WTC11 (cell line): ENCODE measurements around the gene ACACA. TPM values are rescaled to one million over a fixed set of nuclear protein-coding genes. Genes with fewer than 3 reads are reported as not detected.

ENCODE experiments used
- ATAC-seq: fragments of 200-7000 bp; cut with Tn5 transposase; 2 replicates; pipeline ENCODE4 v1.10.0; 2021; ENCODE audit warnings: mild to moderate bottlenecking, moderate library complexity
- CTCF ChIA-PET: fragments of 300-600 bp; sonication (Branson Sonifier 250); formaldehyde crosslinking; loops from one replicate; lab custom pipeline; 2021; ENCODE audit warnings: antibody characterized with exemption; lab: Charles Lee
- POLR2A ChIA-PET: fragments of 350-600 bp; sonication (Branson Sonifier 250); formaldehyde crosslinking; loops from one replicate; lab custom pipeline; 2021; ENCODE audit warnings: antibody characterized with exemption; lab: Charles Lee
- DNase-seq: peaks from one replicate; pipeline ENCODE4 v3.0.0; 2021; ENCODE audit warnings: low spot score
- H3K27ac Mint-ChIP-seq: 2 replicates; pipeline ENCODE4 v1.8.0; 2021; ENCODE audit warnings: mixed read lengths
- H3K27me3 Mint-ChIP-seq: 2 replicates; pipeline ENCODE4 v1.8.0; 2021; ENCODE audit warnings: low read depth, mild to moderate bottlenecking, moderate library complexity, mixed read lengths
- H3K36me3 Mint-ChIP-seq: 2 replicates; pipeline ENCODE4 v1.8.0; 2021; ENCODE audit warnings: mixed read lengths
- H3K4me1 Mint-ChIP-seq: 2 replicates; pipeline ENCODE4 v1.8.0; 2022; ENCODE audit warnings: mixed read lengths
- H3K4me3 Mint-ChIP-seq: 2 replicates; pipeline ENCODE4 v1.8.0; 2021; ENCODE audit warnings: mild to moderate bottlenecking, moderate library complexity, mixed read lengths
- H3K9me3 Mint-ChIP-seq: 2 replicates; pipeline ENCODE4 v1.8.0; 2021; ENCODE audit warnings: mixed read lengths
- GRHL2 ChIP-seq: fragments of 250-450 bp; sonication (Bioruptor Pico); IDR thresholded peaks from 2 replicates; pipeline ENCODE4 v1.8.0; 2022; ENCODE audit warnings: mild to moderate bottlenecking, moderate library complexity; ENCODE audit not compliant: insufficient replicate concordance, severe bottlenecking
- HMGA2 ChIP-seq: fragments of 250-450 bp; sonication (Bioruptor Pico); IDR thresholded peaks from 2 replicates; pipeline ENCODE4 v1.4.0; 2021; ENCODE audit warnings: mild to moderate bottlenecking, moderate library complexity
- JAZF1 ChIP-seq: fragments of 250-450 bp; sonication (Bioruptor Pico); IDR thresholded peaks from 2 replicates; pipeline ENCODE4 v1.9.0; 2021; ENCODE audit warnings: moderate library complexity, mild to moderate bottlenecking, inconsistent platforms
- NFE2L1 ChIP-seq: sonication (generic); formaldehyde crosslinking; IDR thresholded peaks from 2 replicates; pipeline ENCODE4 v1.8.1; 2023; ENCODE audit warnings: missing genetic modification reagents
- OVOL2 ChIP-seq: fragments of 250-450 bp; sonication (Bioruptor Pico); IDR thresholded peaks from 2 replicates; pipeline ENCODE4 v1.9.0; 2021; ENCODE audit warnings: mild to moderate bottlenecking, borderline replicate concordance
- RORB ChIP-seq: fragments of 250-450 bp; sonication (Bioruptor Pico); IDR thresholded peaks from 2 replicates; pipeline ENCODE4 v1.9.0; 2021; ENCODE audit warnings: mild to moderate bottlenecking
- SP1 ChIP-seq: sonication (generic); formaldehyde crosslinking; conservative IDR thresholded peaks from 2 replicates; pipeline ENCODE4 v1.8.1; 2022; ENCODE audit warnings: missing genetic modification reagents
- TEAD1 ChIP-seq: sonication (generic); formaldehyde crosslinking; IDR thresholded peaks from 2 replicates; pipeline ENCODE4 v1.8.0; 2022; ENCODE audit warnings: mild to moderate bottlenecking, missing genetic modification reagents
- ZNF138 ChIP-seq: sonication (generic); formaldehyde crosslinking; conservative IDR thresholded peaks from 2 replicates; pipeline ENCODE4 v1.8.1; 2022; ENCODE audit warnings: mild to moderate bottlenecking, moderate library complexity, missing genetic modification reagents
- ZNF396 ChIP-seq: fragments of 250-450 bp; sonication (Bioruptor Pico); IDR thresholded peaks from 2 replicates; pipeline ENCODE4 v1.8.0; 2021; ENCODE audit warnings: mild to moderate bottlenecking, moderate library complexity, borderline replicate concordance
- total RNA-seq: library from RNA; stranded (reverse); gene quantifications from 3 replicates; pipeline ENCODE4 v1.2.3, GENCODE V29; 2021
- TF ChIP-seq, protein P1 (sequence below): fragments of 250-450 bp; sonication (Bioruptor Pico); IDR thresholded peaks from 2 replicates; pipeline ENCODE4 v1.9.0; 2021; ENCODE audit warnings: mild to moderate bottlenecking
- TF ChIP-seq, protein P2 (sequence below): sonication (generic); formaldehyde crosslinking; IDR thresholded peaks from 2 replicates; pipeline ENCODE4 v1.8.1; 2023; ENCODE audit warnings: mild to moderate bottlenecking, missing genetic modification reagents
- TF ChIP-seq, protein P3 (sequence below): sonication (generic); formaldehyde crosslinking; IDR thresholded peaks from 2 replicates; pipeline ENCODE4 v1.8.0; 2023; ENCODE audit warnings: missing genetic modification reagents, mild to moderate bottlenecking, borderline replicate concordance
- TF ChIP-seq, protein P4 (sequence below): fragments of 250-450 bp; sonication (Bioruptor Pico); IDR thresholded peaks from 2 replicates; pipeline ENCODE4 v1.9.0; 2021; ENCODE audit warnings: mild to moderate bottlenecking
- TF ChIP-seq, protein P5 (sequence below): sonication (generic); formaldehyde crosslinking; IDR thresholded peaks from 2 replicates; pipeline ENCODE4 v1.8.1; 2022; ENCODE audit warnings: missing genetic modification reagents, borderline replicate concordance

ACACA gene
- total RNA-seq, 1 experiment from 2014 or later = 167 TPM

DNA sequence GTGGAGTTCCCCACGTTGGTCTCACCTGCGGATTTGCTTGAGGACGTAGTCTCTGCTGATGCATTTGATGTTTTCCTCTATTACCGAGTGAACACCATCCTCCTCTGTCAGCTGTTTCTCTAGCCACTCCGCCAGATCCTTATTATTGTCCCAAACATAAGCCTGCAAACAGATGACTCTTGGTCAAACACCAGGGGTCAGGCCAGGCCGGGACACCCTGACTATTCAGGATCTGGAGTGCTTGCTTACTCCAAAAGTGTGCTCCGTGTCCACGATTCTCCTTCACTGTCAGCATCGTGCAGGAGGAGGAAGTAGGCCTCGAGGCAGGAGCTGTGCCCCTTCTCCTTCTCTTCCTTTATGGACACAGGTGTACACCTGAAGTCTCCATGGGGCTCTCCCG, 317.7 kb downstream of the ACACA start (continued):
- TF ChIP-seq, protein P1, sequence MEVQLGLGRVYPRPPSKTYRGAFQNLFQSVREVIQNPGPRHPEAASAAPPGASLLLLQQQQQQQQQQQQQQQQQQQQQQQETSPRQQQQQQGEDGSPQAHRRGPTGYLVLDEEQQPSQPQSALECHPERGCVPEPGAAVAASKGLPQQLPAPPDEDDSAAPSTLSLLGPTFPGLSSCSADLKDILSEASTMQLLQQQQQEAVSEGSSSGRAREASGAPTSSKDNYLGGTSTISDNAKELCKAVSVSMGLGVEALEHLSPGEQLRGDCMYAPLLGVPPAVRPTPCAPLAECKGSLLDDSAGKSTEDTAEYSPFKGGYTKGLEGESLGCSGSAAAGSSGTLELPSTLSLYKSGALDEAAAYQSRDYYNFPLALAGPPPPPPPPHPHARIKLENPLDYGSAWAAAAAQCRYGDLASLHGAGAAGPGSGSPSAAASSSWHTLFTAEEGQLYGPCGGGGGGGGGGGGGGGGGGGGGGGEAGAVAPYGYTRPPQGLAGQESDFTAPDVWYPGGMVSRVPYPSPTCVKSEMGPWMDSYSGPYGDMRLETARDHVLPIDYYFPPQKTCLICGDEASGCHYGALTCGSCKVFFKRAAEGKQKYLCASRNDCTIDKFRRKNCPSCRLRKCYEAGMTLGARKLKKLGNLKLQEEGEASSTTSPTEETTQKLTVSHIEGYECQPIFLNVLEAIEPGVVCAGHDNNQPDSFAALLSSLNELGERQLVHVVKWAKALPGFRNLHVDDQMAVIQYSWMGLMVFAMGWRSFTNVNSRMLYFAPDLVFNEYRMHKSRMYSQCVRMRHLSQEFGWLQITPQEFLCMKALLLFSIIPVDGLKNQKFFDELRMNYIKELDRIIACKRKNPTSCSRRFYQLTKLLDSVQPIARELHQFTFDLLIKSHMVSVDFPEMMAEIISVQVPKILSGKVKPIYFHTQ (CRISPR knock-in tag) = no peak
- no peak for TF ChIP-seq ZNF396 (CRISPR knock-in tag)
- TF ChIP-seq OVOL2 (CRISPR knock-in tag) = no peak

DNA sequence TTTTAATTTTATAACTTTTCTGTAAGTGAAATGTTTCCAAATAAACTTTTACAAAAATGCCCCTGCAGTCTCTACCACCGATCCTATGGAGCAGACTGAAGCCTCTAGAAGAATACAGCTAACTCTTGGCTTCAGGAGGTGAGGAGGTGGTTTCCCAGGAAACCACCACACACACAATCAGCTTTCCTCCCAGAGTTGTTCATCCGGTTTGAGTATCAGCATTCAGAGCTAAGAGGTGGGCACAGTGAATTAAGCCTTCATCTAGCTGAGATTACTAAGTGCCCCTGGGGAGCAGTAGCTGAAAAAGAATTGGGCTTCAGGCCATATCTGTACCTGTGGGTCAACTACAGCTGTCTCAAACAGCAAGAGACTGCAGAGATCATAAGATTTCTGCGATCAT, 318.2 kb downstream of the ACACA start:
- Mint-ChIP-seq H3K4me3 (no peak overlapping the region), H3K27ac (no peak overlapping the region), H3K36me3 (peaks cover 51% of the 10 kb centered on the region), H3K9me3 (no peaks in the 10 kb centered on the region), H3K27me3 (no peaks in the 10 kb centered on the region), H3K4me1 (peaks cover 30% of the 10 kb centered on the region)
- no peak for ATAC-seq
- CTCF ChIA-PET = interaction anchor here (0.8 to 1.1 kb wide), 4 partner anchors 28 to 86 kb away, joined by 3 to 7 read pairs (median 4); no protein-coding TSS in a partner anchor
- TF ChIP-seq, protein P2, sequence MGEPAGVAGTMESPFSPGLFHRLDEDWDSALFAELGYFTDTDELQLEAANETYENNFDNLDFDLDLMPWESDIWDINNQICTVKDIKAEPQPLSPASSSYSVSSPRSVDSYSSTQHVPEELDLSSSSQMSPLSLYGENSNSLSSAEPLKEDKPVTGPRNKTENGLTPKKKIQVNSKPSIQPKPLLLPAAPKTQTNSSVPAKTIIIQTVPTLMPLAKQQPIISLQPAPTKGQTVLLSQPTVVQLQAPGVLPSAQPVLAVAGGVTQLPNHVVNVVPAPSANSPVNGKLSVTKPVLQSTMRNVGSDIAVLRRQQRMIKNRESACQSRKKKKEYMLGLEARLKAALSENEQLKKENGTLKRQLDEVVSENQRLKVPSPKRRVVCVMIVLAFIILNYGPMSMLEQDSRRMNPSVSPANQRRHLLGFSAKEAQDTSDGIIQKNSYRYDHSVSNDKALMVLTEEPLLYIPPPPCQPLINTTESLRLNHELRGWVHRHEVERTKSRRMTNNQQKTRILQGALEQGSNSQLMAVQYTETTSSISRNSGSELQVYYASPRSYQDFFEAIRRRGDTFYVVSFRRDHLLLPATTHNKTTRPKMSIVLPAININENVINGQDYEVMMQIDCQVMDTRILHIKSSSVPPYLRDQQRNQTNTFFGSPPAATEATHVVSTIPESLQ (CRISPR knock-in tag) = no peak
- no peak for TF ChIP-seq SP1 (CRISPR knock-in tag)
- no peak for TF ChIP-seq NFE2L1 (CRISPR knock-in tag)
- no peak for TF ChIP-seq RORB (CRISPR knock-in tag)
- TF ChIP-seq HMGA2 (CRISPR knock-in tag) = no peak
- no peak for DNase-seq
- POLR2A ChIA-PET = no interaction called here

DNA sequence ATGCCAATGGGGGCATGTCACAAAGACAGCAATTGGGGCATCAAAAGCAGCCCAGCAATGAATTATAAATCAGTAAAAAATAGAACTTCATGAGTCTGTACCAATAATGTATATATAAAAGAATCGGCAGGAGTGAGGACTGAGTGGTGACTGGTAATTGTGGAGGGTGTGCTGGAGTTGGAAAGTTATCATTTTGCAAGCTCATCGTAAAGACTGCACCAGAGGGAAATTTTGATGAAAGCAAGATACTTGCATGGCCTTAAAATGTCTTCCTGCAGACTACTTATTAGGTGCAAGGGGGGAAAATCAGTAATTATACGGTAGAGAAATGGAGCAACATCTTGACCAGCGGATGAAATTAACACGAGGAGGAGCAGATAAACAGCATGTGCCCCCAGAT, 319.0 kb downstream of the ACACA start:
- CTCF ChIA-PET = interaction anchor here (0.7 kb wide), 1 partner anchor 86 kb away, joined by 3 read pairs; no protein-coding TSS in a partner anchor
- DNase-seq = no peak
- Mint-ChIP-seq H3K4me3 (no peak overlapping the region), H3K27ac (no peak overlapping the region), H3K27me3 (no peaks in the 10 kb centered on the region), H3K36me3 (peaks cover 45% of the 10 kb centered on the region), H3K4me1 (peaks cover 38% of the 10 kb centered on the region), H3K9me3 (no peaks in the 10 kb centered on the region)
- ATAC-seq = no peak
- POLR2A ChIA-PET = no interaction called here
- TF ChIP-seq, protein P3, sequence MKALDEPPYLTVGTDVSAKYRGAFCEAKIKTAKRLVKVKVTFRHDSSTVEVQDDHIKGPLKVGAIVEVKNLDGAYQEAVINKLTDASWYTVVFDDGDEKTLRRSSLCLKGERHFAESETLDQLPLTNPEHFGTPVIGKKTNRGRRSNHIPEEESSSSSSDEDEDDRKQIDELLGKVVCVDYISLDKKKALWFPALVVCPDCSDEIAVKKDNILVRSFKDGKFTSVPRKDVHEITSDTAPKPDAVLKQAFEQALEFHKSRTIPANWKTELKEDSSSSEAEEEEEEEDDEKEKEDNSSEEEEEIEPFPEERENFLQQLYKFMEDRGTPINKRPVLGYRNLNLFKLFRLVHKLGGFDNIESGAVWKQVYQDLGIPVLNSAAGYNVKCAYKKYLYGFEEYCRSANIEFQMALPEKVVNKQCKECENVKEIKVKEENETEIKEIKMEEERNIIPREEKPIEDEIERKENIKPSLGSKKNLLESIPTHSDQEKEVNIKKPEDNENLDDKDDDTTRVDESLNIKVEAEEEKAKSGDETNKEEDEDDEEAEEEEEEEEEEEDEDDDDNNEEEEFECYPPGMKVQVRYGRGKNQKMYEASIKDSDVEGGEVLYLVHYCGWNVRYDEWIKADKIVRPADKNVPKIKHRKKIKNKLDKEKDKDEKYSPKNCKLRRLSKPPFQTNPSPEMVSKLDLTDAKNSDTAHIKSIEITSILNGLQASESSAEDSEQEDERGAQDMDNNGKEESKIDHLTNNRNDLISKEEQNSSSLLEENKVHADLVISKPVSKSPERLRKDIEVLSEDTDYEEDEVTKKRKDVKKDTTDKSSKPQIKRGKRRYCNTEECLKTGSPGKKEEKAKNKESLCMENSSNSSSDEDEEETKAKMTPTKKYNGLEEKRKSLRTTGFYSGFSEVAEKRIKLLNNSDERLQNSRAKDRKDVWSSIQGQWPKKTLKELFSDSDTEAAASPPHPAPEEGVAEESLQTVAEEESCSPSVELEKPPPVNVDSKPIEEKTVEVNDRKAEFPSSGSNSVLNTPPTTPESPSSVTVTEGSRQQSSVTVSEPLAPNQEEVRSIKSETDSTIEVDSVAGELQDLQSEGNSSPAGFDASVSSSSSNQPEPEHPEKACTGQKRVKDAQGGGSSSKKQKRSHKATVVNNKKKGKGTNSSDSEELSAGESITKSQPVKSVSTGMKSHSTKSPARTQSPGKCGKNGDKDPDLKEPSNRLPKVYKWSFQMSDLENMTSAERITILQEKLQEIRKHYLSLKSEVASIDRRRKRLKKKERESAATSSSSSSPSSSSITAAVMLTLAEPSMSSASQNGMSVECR = no peak
- TF ChIP-seq, protein P4, sequence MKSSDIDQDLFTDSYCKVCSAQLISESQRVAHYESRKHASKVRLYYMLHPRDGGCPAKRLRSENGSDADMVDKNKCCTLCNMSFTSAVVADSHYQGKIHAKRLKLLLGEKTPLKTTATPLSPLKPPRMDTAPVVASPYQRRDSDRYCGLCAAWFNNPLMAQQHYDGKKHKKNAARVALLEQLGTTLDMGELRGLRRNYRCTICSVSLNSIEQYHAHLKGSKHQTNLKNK (CRISPR knock-in tag) = no peak
- TF ChIP-seq GRHL2 (CRISPR knock-in tag) = no peak
- no peak for TF ChIP-seq ZNF138 (CRISPR knock-in tag)
- no peak for TF ChIP-seq JAZF1 (CRISPR knock-in tag)
- TF ChIP-seq TEAD1 (CRISPR knock-in tag) = no peak
- TF ChIP-seq, protein P5, sequence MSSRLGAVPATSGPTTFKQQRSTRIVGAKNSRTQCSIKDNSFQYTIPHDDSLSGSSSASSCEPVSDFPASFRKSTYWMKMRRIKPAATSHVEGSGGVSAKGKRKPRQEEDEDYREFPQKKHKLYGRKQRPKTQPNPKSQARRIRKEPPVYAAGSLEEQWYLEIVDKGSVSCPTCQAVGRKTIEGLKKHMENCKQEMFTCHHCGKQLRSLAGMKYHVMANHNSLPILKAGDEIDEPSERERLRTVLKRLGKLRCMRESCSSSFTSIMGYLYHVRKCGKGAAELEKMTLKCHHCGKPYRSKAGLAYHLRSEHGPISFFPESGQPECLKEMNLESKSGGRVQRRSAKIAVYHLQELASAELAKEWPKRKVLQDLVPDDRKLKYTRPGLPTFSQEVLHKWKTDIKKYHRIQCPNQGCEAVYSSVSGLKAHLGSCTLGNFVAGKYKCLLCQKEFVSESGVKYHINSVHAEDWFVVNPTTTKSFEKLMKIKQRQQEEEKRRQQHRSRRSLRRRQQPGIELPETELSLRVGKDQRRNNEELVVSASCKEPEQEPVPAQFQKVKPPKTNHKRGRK (CRISPR knock-in tag) = no peak
